Thymus (tissue), 14 donors: Measurements from ENCODE around the gene TP53I11. TPM values are rescaled to one million over a fixed set of nuclear protein-coding genes. Genes with fewer than 3 reads are reported as not detected.

ENCODE experiments used
- DNase-seq, 9 donors: peaks; one replicate each; pipeline ENCODE4 v3.0.0-alpha.2; 2013; ENCODE audit warnings: low spot score in 9 of 9, low read depth in 6 of 9, missing footprints in 1 of 9
- H3K27ac ChIP-seq, 2 donors: one replicate each; pipeline ENCODE4 v1.5.1; 2013; ENCODE audit warnings: control low read depth in 1 of 2, low read depth in 1 of 2, low read length in 1 of 2, mild to moderate bottlenecking in 1 of 2, moderate library complexity in 1 of 2
- H3K27me3 ChIP-seq, 2 donors: one replicate each; pipeline ENCODE4 v1.5.1; 2013; ENCODE audit warnings: low read length in 1 of 2; ENCODE audit not compliant: control insufficient read depth in 2 of 2, insufficient read depth in 1 of 2
- H3K36me3 ChIP-seq, 2 donors: one replicate each; pipeline ENCODE4 v1.5.1; 2013; ENCODE audit warnings: low read length in 1 of 2, mild to moderate bottlenecking in 1 of 2, moderate library complexity in 1 of 2; ENCODE audit not compliant: control insufficient read depth in 2 of 2, insufficient read depth in 2 of 2
- H3K4me1 ChIP-seq, 2 donors: one replicate each; pipeline ENCODE4 v1.5.1; 2013; ENCODE audit warnings: low read length in 2 of 2; ENCODE audit not compliant: control insufficient read depth in 2 of 2, insufficient read depth in 2 of 2
- H3K4me3 ChIP-seq, 2 donors: one replicate each; pipeline ENCODE4 v1.5.1; 2013; ENCODE audit warnings: low read length in 2 of 2, control low read depth in 1 of 2, mild to moderate bottlenecking in 1 of 2
- H3K9me3 ChIP-seq, 2 donors: one replicate each; pipeline ENCODE4 v1.5.1; 2013; ENCODE audit warnings: low read length in 1 of 2, mild to moderate bottlenecking in 1 of 2; ENCODE audit not compliant: control insufficient read depth in 2 of 2, insufficient read depth in 1 of 2
- WGBS: extraction: QIAGEN DNeasy Blood & Tissue Kit; methylation state at CpG from one replicate; pipeline ENCODE4 v1.1.7; 2013; 5-methylcytosine and 5-hydroxymethylcytosine counted together
- long read RNA-seq, 10 donors: transcript quantifications; one replicate each; lab custom pipeline, GENCODE V29; 2026
- polyA plus RNA-seq: library from polyadenylated mRNA; stranded (reverse); fragments of 200-250 nt; gene quantifications from one replicate; pipeline ENCODE4 v1.2.3, GENCODE V29; 2013
- total RNA-seq: library from RNA; stranded (reverse); fragments of 120-200 nt; gene quantifications from one replicate; pipeline ENCODE4 v1.2.4, GENCODE V29; 2013
- donor health status: healthy.

Gene TP53I11
- total RNA-seq (6.1 TPM), polyA plus RNA-seq (13.3 TPM)
- long read RNA-seq, donor 1: 0 reads
- long read RNA-seq, donor 2: 0 reads
- long read RNA-seq, donor 3, partial matches to known transcripts: 0 of 6 reads
- long read RNA-seq, donor 3, other reads (novel, unspliced or antisense): 0 of 6 reads
- long read RNA-seq, donor 4, partial matches to known transcripts: 0 of 3 reads
- long read RNA-seq, donor 4, other reads (novel, unspliced or antisense): 0 of 3 reads
- long read RNA-seq, donor 5, transcript TP53I11-208 (7 exons, 2,647 nt): major isoform, 7 of 8 reads
- long read RNA-seq, donor 5, partial matches to known transcripts: 0 of 8 reads
- long read RNA-seq, donor 5, other reads (novel, unspliced or antisense): 0 of 8 reads
- long read RNA-seq, donor 6, partial matches to known transcripts: 0 of 6 reads
- long read RNA-seq, donor 6, other reads (novel, unspliced or antisense): 0 of 6 reads
- long read RNA-seq, donor 7, partial matches to known transcripts: 0 of 1 reads
- long read RNA-seq, donor 7, other reads (novel, unspliced or antisense): 0 of 1 reads
- long read RNA-seq, donor 8, partial matches to known transcripts: 5 of 8 reads
- long read RNA-seq, donor 8, other reads (novel, unspliced or antisense): 0 of 8 reads
- long read RNA-seq, donor 9, partial matches to known transcripts: 0 of 6 reads
- long read RNA-seq, donor 9, other reads (novel, unspliced or antisense): 0 of 6 reads
- long read RNA-seq, donor 10, transcript TP53I11-208 (7 exons, 2,647 nt): major isoform, 5 of 6 reads
- long read RNA-seq, donor 10, partial matches to known transcripts: 0 of 6 reads
- long read RNA-seq, donor 10, other reads (novel, unspliced or antisense): 0 of 6 reads

- 11% methylated on average over 83 of the region's 83 CpGs for WGBS
These were observed at the start of gene TP53I11 for GRCh38 chr11:44950625-44951476. Gene TP53I11, minus strand, starts transcription at chr11:44950883. Its CDS starts 12,548 bp downstream, at chr11:44938335.

GRCh38 chr11:44999068-44999467 is 48.4 kb upstream of the TP53I11 start:
- no peaks in the 10 kb centered on the region for H3K9me3 ChIP-seq
- H3K4me3 ChIP-seq: no peak overlapping the region
- H3K4me1 ChIP-seq: no peaks in the 10 kb centered on the region
- H3K27ac ChIP-seq: no peak overlapping the region
- no peaks in the 10 kb centered on the region for H3K27me3 ChIP-seq
- WGBS: 97% methylated on average over 2 of the region's 2 CpGs
- no peak for DNase-seq
- H3K36me3 ChIP-seq: no peaks in the 10 kb centered on the region

More at GRCh38 chr11:44950625-44951476, at the start of gene TP53I11:
- Histone ChIP-seq H3K27ac (peak within 1 kb of the TSS; percentile 32 to 74), H3K4me3 (peak within 1 kb of the TSS; percentile 65 to 87), H3K9me3 (no peaks in the 10 kb centered on the region), H3K4me1 (peaks cover 2 to 25% of the 10 kb centered on the region in 2 donors), H3K36me3 (no peaks in the 10 kb centered on the region), H3K27me3 (peaks cover 0 to 15% of the 10 kb centered on the region in 2 donors)
- peak in 4 of 9 donors; percentile 34 to 68 (median 52) for DNase-seq

GRCh38 chr11:44998051-44998450 is 47.4 kb upstream of the TP53I11 start:
- Histone ChIP-seq H3K27me3 (no peaks in the 10 kb centered on the region), H3K4me3 (no peak overlapping the region), H3K27ac (no peak overlapping the region), H3K4me1 (no peaks in the 10 kb centered on the region), H3K36me3 (no peaks in the 10 kb centered on the region), H3K9me3 (no peaks in the 10 kb centered on the region)
- DNase-seq: no peak
- WGBS: 95% methylated on average over 2 of the region's 2 CpGs

GRCh38 chr11:44997566-44997965 is 46.9 kb upstream of the TP53I11 start:
- H3K4me1 ChIP-seq: no peaks in the 10 kb centered on the region
- H3K9me3 ChIP-seq: no peaks in the 10 kb centered on the region
- 88% methylated on average over 5 of the region's 5 CpGs for WGBS
- no peak overlapping the region for H3K27ac ChIP-seq
- DNase-seq: no peak
- H3K27me3 ChIP-seq: no peaks in the 10 kb centered on the region
- H3K4me3 ChIP-seq: no peak overlapping the region
- H3K36me3 ChIP-seq: no peaks in the 10 kb centered on the region

GRCh38 chr11:44994753-44995152 is 44.1 kb upstream of the TP53I11 start:
- H3K9me3 ChIP-seq: no peaks in the 10 kb centered on the region
- no peaks in the 10 kb centered on the region for H3K27me3 ChIP-seq
- H3K27ac ChIP-seq: no peak overlapping the region
- no peak overlapping the region for H3K4me3 ChIP-seq
- H3K36me3 ChIP-seq: no peaks in the 10 kb centered on the region
- DNase-seq: no peak
- 85% methylated on average over 5 of the region's 5 CpGs for WGBS
- H3K4me1 ChIP-seq: no peaks in the 10 kb centered on the region

- WGBS: 91% methylated on average over 10 of the region's 10 CpGs
- Histone ChIP-seq H3K27me3 (no peaks in the 10 kb centered on the region), H3K27ac (no peak overlapping the region), H3K4me1 (no peaks in the 10 kb centered on the region), H3K36me3 (no peaks in the 10 kb centered on the region), H3K4me3 (no peak overlapping the region), H3K9me3 (no peaks in the 10 kb centered on the region)
- DNase-seq: no peak
These were observed 43.5 kb upstream of the TP53I11 start for GRCh38 chr11:44993971-44994704.

- no peak overlapping the region for H3K4me3 ChIP-seq
- DNase-seq: no peak
- 91% methylated on average over 4 of the region's 4 CpGs for WGBS
- H3K9me3 ChIP-seq: no peaks in the 10 kb centered on the region
- H3K27me3 ChIP-seq: no peaks in the 10 kb centered on the region
- H3K27ac ChIP-seq: no peak overlapping the region
- no peaks in the 10 kb centered on the region for H3K4me1 ChIP-seq
- H3K36me3 ChIP-seq: no peaks in the 10 kb centered on the region
These were observed 42.1 kb upstream of the TP53I11 start for GRCh38 chr11:44992774-44993173.

GRCh38 chr11:44992181-44992582 is 41.5 kb upstream of the TP53I11 start:
- no peak overlapping the region for H3K4me3 ChIP-seq
- no peak overlapping the region for H3K27ac ChIP-seq
- H3K4me1 ChIP-seq: peaks cover 0 to 2% of the 10 kb centered on the region in 2 donors
- WGBS: 94% methylated on average over 3 of the region's 3 CpGs
- H3K9me3 ChIP-seq: no peaks in the 10 kb centered on the region
- H3K27me3 ChIP-seq: no peaks in the 10 kb centered on the region
- no peak for DNase-seq
- no peaks in the 10 kb centered on the region for H3K36me3 ChIP-seq
